ENCODE results near the gene MYH2.

GRCh38 chr17:10574324-10574723 is 24.9 kb upstream of the MYH2 start:
- TF ChIP-seq CTCF (conservative IDR thresholded peaks at IDR 0.05 in 1 of 2, IDR thresholded peaks at IDR 0.05 in 1 of 2; ENCODE audit: extremely low read depth in 1 of 2, insufficient read depth in 1 of 2, low read depth in 1 of 2, low read length in 2 of 2), result no peak
- TF ChIP-seq EZH2 (IDR thresholded peaks at IDR 0.05; ENCODE audit: borderline replicate concordance, low read length), result no peak

Data from mammary epithelial cell (primary cell).